ENCODE data around the gene TEF. TPM values are rescaled to one million over a fixed set of nuclear protein-coding genes. Genes with fewer than 3 reads are reported as not detected.

The TEF gene
- total and polyA plus RNA-seq, 9 of the 15 experiments (the other 6 are each of a cell fraction or from before 2014, with no cell fraction given): 0.04 to 3.1 (median 1.2) TPM

DNA sequence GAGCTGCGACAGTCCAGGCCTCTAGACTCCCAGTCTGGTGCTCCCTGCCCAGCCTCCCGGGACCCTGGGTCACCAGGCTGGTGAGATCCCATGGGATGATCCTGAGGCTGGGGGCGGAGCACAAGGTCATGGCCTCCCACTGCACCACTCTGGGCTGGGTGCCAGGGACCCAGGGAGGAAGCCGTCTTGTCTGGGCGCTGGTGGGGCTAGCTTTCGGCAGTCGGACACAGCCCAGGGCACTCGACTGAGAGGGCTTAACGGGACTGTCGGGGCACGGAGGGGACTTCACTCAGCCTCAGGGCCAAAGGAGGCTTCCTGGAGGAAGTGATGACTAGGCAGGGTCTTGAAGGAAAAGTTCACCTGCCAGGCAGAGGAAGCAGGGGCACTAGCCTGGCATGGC, 41.4 kb upstream of the TEF start:
- Histone ChIP-seq H3K4me2 (ENCODE audit: insufficient read depth, low read length) (no peak overlapping the region), H3K27ac (ENCODE audit: extremely low read depth, low read depth, low read length) (no peak overlapping the region), H2AFZ (ENCODE audit: low read depth, low read length) (no peak overlapping the region), H3K36me3 (ENCODE audit: control insufficient read depth, insufficient read depth, low read length) (peaks cover 57% of the 10 kb centered on the region; the same call in 2 of the 3 replicates), H3K9me3 (replicated peaks; ENCODE audit: control insufficient read depth, insufficient read depth, low read depth, low read length) (no peaks in the 10 kb centered on the region), H4K20me1 (replicated peaks; ENCODE audit: control insufficient read depth, insufficient read depth, low read length) (no peaks in the 10 kb centered on the region), H3K4me1 (replicated peaks in 1 of 2; ENCODE audit: control insufficient read depth in 2 of 2, insufficient read depth in 2 of 2, low read length in 2 of 2) (no peaks in the 10 kb centered on the region), H3K9ac (ENCODE audit: insufficient read depth in 1 of 2, low read depth in 2 of 2, low read length in 2 of 2) (0 out of 4 replicates have a peak overlapping the region, but pooled peaks of 1 of the 2 experiments have one; percentile 2), H3K4me3 (no peak overlapping the region), H3K9me1 (ENCODE audit: control insufficient read depth, insufficient read depth, low read length) (no peaks in the 10 kb centered on the region), H3K79me2 (ENCODE audit: control insufficient read depth, insufficient read depth, low read length) (no peaks in the 10 kb centered on the region), H3K27me3 (ENCODE audit: control insufficient read depth in 2 of 2, insufficient read depth in 2 of 2, low read length in 2 of 2) (no peaks in the 10 kb centered on the region)
- ATAC-seq (no peak), FAIRE-seq (no peak), DNase-seq (ENCODE audit: extremely low read depth in 1 of 4, low spot score in 3 of 4) (no peak)
- 91% methylated on average over 6 of the region's 11 CpGs for WGBS (ENCODE audit: insufficient coverage, low coverage, missing lambda C conversion rate)
- ChIA-PET POLR2A (no interaction called here), CTCF (ENCODE audit: low intra/inter-chr PET ratio) (no interaction called here)
- intact Hi-C loops (cut with micrococcal nuclease) (no loop called here), in situ Hi-C loops (cut with MboI) (no loop called here)
- no peak for TF ChIP-seq RBM15 (IDR thresholded peaks at IDR 0.05; ENCODE audit: insufficient read depth, low read length)
- no peak for TF ChIP-seq DIDO1 (tag; IDR thresholded peaks at IDR 0.05; ENCODE audit: low read depth)
- 0 out of 2 replicates have a peak, but pooled peaks have one; percentile 34 for TF ChIP-seq POLR2G (IDR thresholded peaks at IDR 0.05; ENCODE audit: low read depth, low read length)
- no peak for TF ChIP-seq BDP1 (IDR thresholded peaks at IDR 0.05; ENCODE audit: insufficient read depth, insufficient read length)
- TF ChIP-seq MAZ (CRISPR knock-in tag; conservative IDR thresholded peaks at IDR 0.05 in 1 of 2, IDR thresholded peaks at IDR 0.05 in 1 of 2): no peak
- no TSS peak for BruUV-seq (replicated peaks)

GRCh38 chr22:41341012-41341411, 40.7 kb upstream of the TEF start:
- H3K79me2 ChIP-seq (ENCODE audit: control insufficient read depth, insufficient read depth, low read length): no peaks in the 10 kb centered on the region
- no peak overlapping the region for H3K27ac ChIP-seq (ENCODE audit: extremely low read depth, low read depth, low read length)
- H3K9me3 ChIP-seq (replicated peaks; ENCODE audit: control insufficient read depth, insufficient read depth, low read depth, low read length): no peaks in the 10 kb centered on the region
- no peak overlapping the region for H2AFZ ChIP-seq (ENCODE audit: low read depth, low read length)
- 86% methylated on average over 5 of the region's 8 CpGs for WGBS (ENCODE audit: insufficient coverage, low coverage, missing lambda C conversion rate)
- H3K4me3 ChIP-seq: no peak overlapping the region
- ChIA-PET POLR2A (no interaction called here), CTCF (ENCODE audit: low intra/inter-chr PET ratio) (no interaction called here)
- H3K27me3 ChIP-seq (ENCODE audit: control insufficient read depth in 2 of 2, insufficient read depth in 2 of 2, low read length in 2 of 2): no peaks in the 10 kb centered on the region
- intact Hi-C loops (cut with micrococcal nuclease): no loop called here
- DNase-seq (ENCODE audit: extremely low read depth in 1 of 4, low spot score in 3 of 4): no peak
- ATAC-seq: no peak
- no peaks in the 10 kb centered on the region for H4K20me1 ChIP-seq (replicated peaks; ENCODE audit: control insufficient read depth, insufficient read depth, low read length)
- in situ Hi-C loops (cut with MboI): no loop called here
- no peak overlapping the region for H3K4me2 ChIP-seq (ENCODE audit: insufficient read depth, low read length)
- FAIRE-seq: no peak
- peaks cover 57% of the 10 kb centered on the region; the same call in 2 of the 3 replicates for H3K36me3 ChIP-seq (ENCODE audit: control insufficient read depth, insufficient read depth, low read length)
- no TSS peak for BruUV-seq (replicated peaks)
- no peaks in the 10 kb centered on the region for H3K9me1 ChIP-seq (ENCODE audit: control insufficient read depth, insufficient read depth, low read length)
- no peaks in the 10 kb centered on the region for H3K4me1 ChIP-seq (replicated peaks in 1 of 2; ENCODE audit: control insufficient read depth in 2 of 2, insufficient read depth in 2 of 2, low read length in 2 of 2)
- H3K9ac ChIP-seq (ENCODE audit: insufficient read depth in 1 of 2, low read depth in 2 of 2, low read length in 2 of 2): no peak overlapping the region
- TF ChIP-seq ZBED1 (IDR thresholded peaks at IDR 0.05): no peak
